ENCODE data around the gene KIF5B. TPM values are rescaled to one million over a fixed set of nuclear protein-coding genes. Genes with fewer than 3 reads are reported as not detected.

KIF5B gene
- total RNA-seq, 4 donors from 2014 or later, result 80.2 to 116 (median 100) TPM

DNA sequence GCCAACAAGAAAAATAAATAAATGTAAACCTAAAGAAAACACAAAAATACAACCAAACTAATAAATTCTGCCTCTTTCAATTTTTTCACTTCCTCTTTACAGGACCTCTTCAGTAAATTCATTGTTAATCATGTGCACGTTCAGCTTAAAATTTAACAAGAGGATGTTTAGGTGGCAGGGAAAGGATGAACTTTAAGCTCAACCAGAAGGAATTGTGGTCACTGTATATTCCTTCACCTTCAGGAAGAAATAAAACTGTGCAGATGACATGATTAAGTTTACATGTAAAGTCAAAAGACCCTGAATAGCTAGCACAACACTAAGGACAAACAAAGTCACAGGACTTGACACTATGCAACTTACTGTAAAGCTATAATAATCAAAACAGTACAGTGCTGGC, 33.0 kb downstream of the KIF5B start:
- no peak for DNase-seq (ENCODE audit: low spot score in 2 of 2)
- no peak overlapping the region for H3K4me3 ChIP-seq (ENCODE audit: low read depth, poor library complexity, severe bottlenecking)
- intact Hi-C loops (cut with DNase I; ENCODE audit: low total_unique reads), result no loop called here
- TF ChIP-seq, protein P1, sequence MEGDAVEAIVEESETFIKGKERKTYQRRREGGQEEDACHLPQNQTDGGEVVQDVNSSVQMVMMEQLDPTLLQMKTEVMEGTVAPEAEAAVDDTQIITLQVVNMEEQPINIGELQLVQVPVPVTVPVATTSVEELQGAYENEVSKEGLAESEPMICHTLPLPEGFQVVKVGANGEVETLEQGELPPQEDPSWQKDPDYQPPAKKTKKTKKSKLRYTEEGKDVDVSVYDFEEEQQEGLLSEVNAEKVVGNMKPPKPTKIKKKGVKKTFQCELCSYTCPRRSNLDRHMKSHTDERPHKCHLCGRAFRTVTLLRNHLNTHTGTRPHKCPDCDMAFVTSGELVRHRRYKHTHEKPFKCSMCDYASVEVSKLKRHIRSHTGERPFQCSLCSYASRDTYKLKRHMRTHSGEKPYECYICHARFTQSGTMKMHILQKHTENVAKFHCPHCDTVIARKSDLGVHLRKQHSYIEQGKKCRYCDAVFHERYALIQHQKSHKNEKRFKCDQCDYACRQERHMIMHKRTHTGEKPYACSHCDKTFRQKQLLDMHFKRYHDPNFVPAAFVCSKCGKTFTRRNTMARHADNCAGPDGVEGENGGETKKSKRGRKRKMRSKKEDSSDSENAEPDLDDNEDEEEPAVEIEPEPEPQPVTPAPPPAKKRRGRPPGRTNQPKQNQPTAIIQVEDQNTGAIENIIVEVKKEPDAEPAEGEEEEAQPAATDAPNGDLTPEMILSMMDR (IDR thresholded peaks at IDR 0.05), result no peak
- TF ChIP-seq POLR2A (IDR thresholded peaks at IDR 0.05), result no peak
- 63 to 76% methylated on average over 1 of the region's 1 CpG for WGBS, 2 donors

DNA sequence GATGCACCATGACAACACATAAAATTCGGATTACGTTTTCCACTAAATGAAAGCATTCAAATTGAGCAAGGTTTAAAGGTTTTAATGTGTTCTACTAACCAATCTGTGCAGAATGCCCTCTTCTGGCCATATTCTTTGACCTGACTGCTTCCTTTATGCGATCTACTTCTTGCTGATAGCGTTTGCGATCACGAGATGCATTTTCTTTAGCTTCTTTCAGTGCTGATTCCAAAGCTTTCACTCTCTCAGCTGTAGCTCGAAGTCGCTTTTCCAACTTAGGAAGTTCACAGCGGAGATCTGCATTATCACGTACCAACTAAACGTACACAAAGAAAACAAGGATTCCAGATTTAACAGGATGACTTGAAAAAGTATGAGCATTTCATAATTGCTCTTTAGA, 39.2 kb downstream of the KIF5B start:
- intact Hi-C loops (cut with DNase I; ENCODE audit: low total_unique reads), result no loop called here
- no peak overlapping the region for H3K4me3 ChIP-seq (ENCODE audit: low read depth, poor library complexity, severe bottlenecking)
- DNase-seq (ENCODE audit: low spot score in 2 of 2), result no peak
- 93% methylated on average over 11 of the region's 11 CpGs for WGBS, 2 donors
- TF ChIP-seq, protein P1 (IDR thresholded peaks at IDR 0.05), result no peak
- no peak for TF ChIP-seq POLR2A (IDR thresholded peaks at IDR 0.05)

DNA sequence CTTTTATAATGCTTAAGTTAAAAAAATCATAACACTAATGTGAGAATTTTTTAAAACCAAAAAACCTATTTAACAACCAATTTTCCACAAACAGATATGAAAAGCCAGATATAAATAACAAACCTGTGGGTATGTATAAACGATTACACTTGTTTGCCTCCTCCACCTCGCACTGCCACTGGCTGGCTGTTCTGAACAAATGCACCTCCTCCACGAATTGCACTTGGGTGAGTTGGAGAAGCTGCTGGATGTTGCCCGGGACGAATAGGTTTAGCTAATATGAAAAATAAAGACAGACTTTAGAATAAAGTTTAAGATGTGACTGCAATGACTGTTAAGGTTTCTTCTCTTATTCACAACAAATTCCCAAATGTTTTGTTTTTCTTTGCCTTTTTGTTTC, 40.8 kb downstream of the KIF5B start:
- intact Hi-C loops (cut with DNase I; ENCODE audit: low total_unique reads), result no loop called here
- DNase-seq (ENCODE audit: low spot score in 2 of 2), result no peak
- TF ChIP-seq POLR2A (IDR thresholded peaks at IDR 0.05), result no peak
- TF ChIP-seq, protein P1 (IDR thresholded peaks at IDR 0.05), result no peak
- no peak overlapping the region for H3K4me3 ChIP-seq (ENCODE audit: low read depth, poor library complexity, severe bottlenecking)
- 90 to 93% methylated on average over 5 of the region's 5 CpGs for WGBS, 2 donors

DNA sequence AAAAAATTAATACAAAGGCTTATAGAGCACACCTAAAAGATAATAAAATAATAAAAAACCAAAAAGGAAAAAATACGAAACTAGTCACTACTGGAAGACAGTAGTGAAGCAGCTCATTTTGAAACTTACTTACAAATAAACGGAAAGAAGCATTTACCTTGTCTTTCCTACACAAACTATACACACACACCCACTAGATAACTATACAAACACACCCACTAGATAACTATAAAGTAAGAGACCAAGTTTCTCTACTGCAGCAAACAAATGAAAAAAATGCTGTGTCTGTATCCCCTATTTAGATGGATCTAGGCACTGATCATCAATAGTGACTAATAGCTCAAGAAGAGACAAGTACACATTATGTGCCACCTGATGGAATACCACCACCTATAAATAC, 49.2 kb downstream of the KIF5B start:
- 86 to 88% methylated on average over 2 of the region's 2 CpGs for WGBS, 2 donors
- intact Hi-C loops (cut with DNase I; ENCODE audit: low total_unique reads), result no loop called here
- TF ChIP-seq, protein P1 (IDR thresholded peaks at IDR 0.05), result no peak
- TF ChIP-seq POLR2A (IDR thresholded peaks at IDR 0.05), result no peak

DNA sequence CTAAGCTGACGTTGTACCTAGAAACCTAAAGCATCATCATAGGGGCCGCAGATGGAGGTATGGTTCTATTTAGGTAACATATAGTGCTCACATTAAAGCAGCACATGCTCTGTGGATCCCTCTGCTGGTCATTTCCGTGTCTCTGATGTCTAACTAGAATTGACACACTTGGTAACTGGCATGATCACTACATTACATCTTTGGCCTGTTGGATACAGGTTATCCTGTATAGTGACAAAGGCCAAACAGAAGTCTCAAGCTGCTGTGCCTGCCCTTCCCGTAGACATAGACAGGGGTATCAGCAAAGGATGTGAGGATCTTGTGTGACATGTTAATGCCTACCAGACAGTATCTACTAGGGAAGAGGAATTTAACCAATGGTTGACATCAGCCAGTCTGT, 51.2 kb downstream of the KIF5B start:
- intact Hi-C loops (cut with DNase I; ENCODE audit: low total_unique reads), result no loop called here
- no peak for TF ChIP-seq POLR2A (IDR thresholded peaks at IDR 0.05)
- TF ChIP-seq, protein P1 (IDR thresholded peaks at IDR 0.05), result no peak
- DNase-seq (ENCODE audit: low spot score in 2 of 2), result no peak
- no peak overlapping the region for H3K4me3 ChIP-seq (ENCODE audit: low read depth, poor library complexity, severe bottlenecking)
- WGBS, 2 donors, result 49 to 62% methylated on average over 4 of the region's 4 CpGs

More for the DNA sequence above, 49.2 kb downstream of the KIF5B start:
- no peak overlapping the region for H3K4me3 ChIP-seq (ENCODE audit: low read depth, poor library complexity, severe bottlenecking)
- no peak for DNase-seq (ENCODE audit: low spot score in 2 of 2)

DNA sequence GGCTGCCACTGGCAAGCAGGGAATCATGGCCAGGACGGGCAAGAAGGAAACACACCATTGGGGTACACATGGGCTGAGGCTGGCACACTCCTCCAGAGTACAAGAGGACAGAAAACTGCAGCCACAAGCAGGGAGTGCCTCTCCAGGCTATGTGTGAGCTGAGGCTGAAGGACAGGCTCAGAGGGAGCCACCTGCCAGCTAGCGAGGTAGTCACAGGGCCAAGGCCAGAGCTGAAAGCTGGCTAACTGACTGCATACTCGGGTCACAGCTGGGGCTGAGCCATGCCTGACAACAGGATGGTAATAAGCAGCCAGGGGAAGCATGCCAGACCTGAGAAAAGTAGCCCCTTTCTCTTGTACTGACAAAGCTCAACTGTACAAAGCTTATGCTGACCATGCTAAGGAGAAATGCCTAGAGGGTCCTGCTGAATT, 52.0 kb downstream of the KIF5B start:
- TF ChIP-seq, protein P1 (IDR thresholded peaks at IDR 0.05), result no peak
- no peak for TF ChIP-seq POLR2A (IDR thresholded peaks at IDR 0.05)
- H3K4me3 ChIP-seq (ENCODE audit: low read depth, poor library complexity, severe bottlenecking), result no peak overlapping the region
- WGBS, 2 donors, result 39 to 66% methylated on average over 3 of the region's 3 CpGs
- intact Hi-C loops (cut with DNase I; ENCODE audit: low total_unique reads), result no loop called here
- DNase-seq (ENCODE audit: low spot score in 2 of 2), result no peak

Measured in lower leg skin (tissue), 4 donors.